Retina (tissue), 1 donor: ENCODE data around the gene TEAD2.
"Not testable (repeated sequence)": the region's sequence is repeated elsewhere in the genome, so short reads cannot be mapped to it uniquely, and the experiment has no call there.

Source experiments
- DNase-seq: peaks from one replicate; pipeline ENCODE4 v3.0.0-alpha.2; 2016

TEAD2 gene

DNA sequence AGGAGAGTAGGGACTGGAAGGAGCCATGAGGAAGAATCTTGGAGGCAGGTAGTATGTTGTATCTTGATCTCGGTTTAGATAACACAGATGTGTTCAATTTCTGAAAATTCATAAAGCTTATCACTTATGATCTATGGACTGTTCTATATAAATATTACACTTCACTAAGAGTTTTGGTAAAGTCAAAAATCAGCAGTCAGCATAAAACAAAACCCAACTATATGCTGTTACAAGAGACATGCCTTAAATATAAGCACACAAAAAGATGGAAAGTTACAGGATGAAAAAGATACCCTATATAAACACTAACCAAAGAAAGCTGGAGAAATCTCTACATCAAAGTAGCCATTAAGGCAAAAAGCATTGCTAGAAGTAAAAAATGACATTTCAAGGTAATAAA lies 21.4 kb upstream of the TEAD2 start:
- no peak for DNase-seq

DNA sequence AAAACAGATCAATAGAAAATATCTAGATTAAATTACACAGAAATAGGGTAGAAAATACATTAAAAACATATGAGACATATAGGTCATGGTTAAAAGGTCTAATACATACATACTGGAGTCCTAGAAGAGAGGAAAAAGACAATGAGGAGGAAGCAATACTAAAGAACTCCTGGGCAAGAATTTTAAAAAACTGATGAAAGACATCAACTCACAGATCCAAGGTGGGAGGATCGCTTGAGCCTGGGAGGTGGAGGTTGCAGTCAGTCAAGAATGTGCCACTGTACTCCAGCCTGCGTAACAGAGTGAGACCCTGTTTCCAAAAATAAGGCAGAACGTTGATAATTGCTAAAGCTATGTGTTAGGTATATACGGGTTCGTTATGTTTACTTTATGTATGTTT lies 20.4 kb upstream of the TEAD2 start:
- DNase-seq, result no peak

DNA sequence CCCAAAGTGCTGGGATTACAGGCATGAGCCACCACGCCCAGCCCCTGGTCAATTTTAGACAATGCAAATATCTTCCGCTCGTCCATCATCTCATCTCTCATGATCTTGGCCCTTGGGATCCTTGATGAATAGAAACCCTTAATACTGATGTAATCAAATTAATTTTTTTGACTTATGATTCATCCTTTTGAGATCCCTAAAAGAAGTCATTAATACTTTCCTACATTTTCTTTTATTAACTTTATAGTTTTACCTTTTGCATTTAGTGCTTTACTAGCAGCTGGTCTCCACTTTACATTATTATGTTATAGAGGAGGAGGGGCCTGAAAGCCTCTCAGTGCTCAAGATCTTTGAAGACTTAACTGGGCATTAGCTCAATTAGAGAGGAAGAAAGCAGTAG lies 18.2 kb upstream of the TEAD2 start:
- DNase-seq, result no peak

DNA sequence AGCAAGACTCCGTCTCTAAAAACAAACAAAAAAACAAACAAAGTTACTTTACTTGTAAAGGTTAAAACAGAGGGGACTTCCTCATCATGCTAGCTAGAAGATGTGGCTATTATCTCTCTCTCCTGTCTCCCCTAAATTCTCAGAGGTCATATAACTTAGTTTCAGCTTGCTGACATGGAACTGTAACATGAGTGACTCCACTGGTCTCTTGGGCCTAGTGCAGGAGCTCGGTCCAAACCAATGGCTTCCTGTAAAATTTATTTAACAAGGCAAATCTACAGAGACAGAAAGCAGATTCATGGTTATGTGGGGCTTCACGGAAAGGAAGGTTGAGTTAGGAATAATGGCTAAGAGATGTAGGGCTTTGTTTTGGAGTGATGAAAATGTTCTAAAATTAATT lies 16.3 kb upstream of the TEAD2 start:
- DNase-seq, result no peak

DNA sequence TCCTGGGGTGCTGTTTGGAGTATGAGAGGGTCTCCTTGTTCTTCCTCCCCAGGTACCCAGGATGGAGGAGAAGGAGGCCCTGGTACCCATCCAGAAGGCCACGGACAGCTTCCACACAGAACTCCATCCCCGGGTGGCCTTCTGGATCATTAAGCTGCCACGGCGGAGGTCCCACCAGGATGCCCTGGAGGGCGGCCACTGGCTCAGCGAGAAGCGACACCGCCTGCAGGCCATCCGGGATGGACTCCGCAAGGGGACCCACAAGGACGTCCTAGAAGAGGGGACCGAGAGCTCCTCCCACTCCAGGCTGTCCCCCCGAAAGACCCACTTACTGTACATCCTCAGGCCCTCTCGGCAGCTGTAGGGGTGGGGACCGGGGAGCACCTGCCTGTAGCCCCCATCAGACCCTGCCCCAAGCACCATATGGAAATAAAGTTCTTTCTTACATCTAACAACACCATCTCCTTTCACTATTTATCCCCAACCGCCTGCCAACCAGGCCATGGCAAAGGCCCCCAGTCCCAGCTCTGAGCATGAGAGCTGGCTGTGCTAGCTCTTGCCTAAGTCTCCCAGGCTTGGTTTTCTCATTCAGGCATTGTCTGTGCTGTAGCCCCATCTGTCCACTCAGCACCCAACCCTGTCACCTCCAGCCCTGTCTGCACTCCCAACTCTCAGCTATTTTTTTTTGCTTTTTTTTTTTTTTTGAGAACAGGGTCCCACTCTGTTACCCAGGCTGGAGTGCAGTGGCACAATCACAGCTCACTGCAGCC lies 12.6 kb upstream of the TEAD2 start:
- DNase-seq, result no peak

DNA sequence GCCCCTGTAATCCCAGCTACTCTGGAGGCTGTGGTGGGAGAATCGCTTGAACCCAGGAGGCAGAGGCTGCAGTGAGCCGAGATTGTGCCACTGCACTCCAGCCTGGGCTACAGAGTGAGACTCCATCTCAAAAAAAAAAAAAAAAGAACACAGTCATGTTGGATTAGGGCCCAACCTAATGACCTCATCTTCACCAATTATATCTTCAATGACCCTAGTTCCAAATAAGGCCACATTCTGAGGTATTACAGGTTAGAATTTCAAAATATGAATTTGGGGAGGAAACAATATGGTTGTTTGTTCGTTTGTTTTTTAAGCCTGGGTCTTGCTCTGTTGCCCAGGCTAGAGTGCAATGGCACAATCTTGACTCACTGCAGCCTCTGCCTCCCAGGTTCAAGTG lies 11.0 kb upstream of the TEAD2 start:
- not testable (repeated sequence) for DNase-seq

DNA sequence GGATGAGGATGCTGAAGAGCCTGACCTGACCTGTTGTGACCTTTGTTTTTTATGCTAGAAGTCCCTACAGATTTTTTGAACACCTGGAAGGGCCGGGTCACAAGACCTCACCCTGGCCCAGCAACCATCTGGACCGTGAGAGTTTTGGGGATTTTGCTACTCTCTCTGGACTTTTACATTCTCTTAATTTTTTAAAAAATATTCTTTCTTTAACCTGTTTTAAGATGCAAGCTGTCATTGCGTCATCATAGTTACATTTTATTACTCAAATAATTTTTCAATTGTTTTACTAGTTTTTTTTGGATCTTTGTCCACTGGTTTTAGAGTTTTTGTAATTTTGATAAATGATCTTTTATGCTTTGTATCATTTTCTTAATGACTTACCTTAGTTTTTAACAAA lies 9.0 kb upstream of the TEAD2 start:
- DNase-seq, result no peak

DNA sequence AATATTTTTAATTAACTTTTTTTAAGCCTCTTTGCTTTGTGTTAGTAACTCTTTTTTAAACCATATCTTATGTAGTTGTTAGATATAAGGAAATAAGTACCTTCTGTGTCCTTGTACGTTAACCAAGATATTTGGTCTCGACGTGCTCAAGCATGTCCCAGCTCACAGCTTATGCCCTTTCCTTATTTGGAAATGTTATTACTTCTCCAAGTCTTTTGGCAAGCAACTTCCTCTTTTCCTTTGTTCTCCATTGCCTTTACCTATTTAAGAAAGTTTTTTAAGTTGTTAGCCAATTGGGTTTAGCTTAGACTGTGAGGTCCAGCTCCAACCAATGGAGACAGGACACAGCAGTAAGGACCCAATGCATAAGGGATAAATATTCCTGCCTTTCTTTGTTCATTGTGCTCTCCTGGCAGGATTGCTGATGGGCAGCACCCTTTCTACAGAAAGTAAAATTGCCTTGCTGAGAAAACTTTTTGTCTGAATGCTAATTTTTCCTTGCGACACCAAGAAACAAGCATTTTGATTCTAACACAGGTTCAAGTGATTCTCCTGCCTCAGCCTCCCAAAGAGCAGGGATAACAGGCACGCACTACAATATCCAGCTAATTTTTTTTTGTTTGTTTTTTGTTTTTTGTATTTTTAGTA lies 6.6 kb upstream of the TEAD2 start:
- no peak for DNase-seq

DNA sequence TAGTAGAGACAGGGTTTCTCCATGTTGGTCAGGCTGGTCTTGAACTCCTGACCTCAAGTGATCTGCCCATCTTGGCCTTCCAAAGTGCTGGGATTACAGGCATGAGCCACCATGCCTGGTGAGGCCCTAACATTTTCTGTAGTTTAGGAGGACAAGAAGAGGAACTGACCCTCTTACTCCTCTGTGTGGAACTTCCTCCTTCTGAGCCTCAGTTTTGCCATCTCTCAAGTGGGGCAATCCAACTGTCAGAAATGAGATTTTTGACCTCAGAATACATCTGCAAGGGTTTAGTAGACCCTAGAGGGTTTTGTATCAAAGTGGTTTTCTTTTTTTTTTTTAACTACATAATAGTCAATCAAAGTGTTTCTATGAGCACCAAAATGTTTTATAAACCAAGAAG lies 3.9 kb upstream of the TEAD2 start:
- no peak for DNase-seq

DNA sequence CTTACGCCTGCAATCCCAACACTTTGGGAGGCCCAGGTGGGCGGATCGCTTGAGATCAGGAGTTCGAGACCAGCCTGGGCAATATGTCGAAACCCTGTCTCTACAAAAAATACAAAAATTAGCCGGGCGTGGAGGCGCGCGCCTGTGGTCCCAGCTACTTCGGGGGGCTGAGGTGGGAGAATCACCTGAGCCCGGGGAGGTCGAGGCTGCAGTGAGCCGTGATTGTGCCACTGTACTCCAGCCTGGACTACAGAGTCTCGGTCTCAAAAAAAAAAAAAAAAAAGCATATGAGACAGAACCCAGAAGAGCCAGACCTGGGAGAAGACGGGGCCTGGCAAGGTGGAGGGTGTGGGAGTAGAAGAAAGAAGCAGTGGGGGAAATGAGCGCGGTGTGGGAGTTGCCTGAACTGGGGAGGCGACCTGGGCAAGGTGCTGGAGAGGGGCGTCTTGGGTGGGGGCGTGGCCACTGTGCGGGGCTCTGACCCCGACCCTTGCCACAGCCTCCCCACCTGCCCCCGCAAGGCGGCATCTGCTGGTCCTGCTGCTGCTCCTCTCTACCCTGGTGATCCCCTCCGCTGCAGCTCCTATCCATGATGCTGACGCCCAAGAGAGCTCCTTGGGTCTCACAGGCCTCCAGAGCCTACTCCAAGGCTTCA lies 2.0 kb upstream of the TEAD2 start:
- no peak for DNase-seq

DNA sequence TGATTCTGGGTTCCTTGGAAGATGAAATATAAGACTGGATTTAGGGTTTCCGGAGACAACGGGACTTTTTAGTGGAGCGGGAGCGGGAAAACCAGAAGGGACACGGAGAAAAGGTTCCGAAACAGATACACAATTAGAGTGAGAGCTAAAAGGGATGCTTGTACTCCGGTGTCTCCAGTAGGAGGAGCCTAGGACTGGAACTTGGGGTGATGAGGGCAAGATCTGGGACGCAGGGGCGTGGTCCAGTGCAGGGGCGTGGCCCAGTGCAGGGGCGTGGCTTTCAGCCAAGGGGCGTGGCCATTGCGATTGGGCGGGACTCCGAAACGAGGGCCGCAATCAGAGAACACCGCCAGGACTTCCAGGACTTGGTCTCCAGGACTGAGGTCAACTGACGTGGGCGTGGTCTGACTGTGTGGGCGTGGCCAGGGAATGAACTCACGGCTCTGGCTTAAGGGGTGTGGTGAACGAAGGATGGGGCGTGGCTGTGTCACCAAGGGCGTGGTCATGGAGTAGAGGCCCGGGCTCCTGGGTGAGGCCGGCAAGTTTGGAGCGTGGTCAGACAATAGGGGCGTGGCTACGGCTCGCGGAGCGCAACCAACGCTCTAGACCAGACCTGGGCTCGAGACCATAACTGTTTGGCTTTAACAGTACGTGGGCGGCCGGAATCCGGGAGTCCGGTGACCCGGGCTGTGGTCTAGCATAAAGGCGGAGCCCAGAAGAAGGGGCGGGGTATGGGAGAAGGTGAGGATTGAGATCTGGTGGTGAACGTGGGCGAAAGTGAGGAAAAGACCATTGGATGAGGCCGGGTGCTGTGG lies 1.3 kb upstream of the TEAD2 start, which contains the start of gene DKKL1:
Gene DKKL1 (plus strand): TSS at position 610 of the 815 bp plus-strand sequence. CDS start 122 bp downstream, at position 732.
- peak; percentile 98 for DNase-seq

DNA sequence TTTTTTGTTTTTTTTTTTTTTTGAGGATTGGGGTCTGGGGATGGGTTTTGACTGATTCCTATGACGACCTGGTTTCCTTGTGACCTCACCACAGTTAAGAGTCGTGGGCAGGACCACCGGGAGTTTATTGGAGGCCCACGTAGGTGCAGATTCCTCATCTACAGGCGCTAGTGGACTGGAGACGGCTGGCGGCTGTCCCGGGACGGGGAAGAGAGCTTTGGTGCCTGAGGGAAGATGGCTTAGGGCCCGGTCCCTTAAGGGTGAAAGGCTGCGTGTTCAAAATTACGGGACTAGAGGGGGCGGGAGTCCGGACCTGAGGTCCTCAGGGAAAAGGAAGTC lies 682 bp upstream of the TEAD2 start:
- no peak for DNase-seq

DNA sequence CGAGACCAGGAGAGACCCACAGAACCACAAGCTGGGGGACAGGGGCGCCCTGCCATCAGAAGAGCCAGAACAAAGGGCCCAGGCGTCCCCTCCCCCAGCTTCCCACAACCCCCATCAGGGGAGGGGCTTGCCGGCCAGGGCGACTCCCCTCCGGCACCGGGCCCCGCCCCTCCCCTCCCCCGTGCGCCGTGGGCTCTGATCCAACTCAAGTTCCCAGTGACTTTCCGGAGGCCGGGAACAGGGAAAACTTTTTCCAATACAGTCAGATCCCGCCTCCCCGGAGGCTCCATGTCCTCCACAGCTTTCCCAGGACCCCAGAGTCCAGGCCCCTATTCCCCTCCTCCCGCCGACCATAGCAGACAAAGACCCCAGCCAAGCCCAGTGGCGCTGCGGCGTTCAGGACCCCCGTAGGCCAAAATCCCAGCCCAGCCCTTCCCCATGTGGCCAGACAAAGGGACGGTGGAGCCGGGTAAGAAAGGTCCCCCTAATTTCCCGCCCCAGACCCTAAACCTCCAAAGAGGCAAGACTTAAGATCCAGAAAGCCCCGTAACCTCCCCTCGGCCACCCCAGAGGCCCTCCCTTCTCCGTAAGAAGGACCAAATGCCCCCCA lies 673 bp downstream of the TEAD2 start:
- DNase-seq, result peak; percentile 83

DNA sequence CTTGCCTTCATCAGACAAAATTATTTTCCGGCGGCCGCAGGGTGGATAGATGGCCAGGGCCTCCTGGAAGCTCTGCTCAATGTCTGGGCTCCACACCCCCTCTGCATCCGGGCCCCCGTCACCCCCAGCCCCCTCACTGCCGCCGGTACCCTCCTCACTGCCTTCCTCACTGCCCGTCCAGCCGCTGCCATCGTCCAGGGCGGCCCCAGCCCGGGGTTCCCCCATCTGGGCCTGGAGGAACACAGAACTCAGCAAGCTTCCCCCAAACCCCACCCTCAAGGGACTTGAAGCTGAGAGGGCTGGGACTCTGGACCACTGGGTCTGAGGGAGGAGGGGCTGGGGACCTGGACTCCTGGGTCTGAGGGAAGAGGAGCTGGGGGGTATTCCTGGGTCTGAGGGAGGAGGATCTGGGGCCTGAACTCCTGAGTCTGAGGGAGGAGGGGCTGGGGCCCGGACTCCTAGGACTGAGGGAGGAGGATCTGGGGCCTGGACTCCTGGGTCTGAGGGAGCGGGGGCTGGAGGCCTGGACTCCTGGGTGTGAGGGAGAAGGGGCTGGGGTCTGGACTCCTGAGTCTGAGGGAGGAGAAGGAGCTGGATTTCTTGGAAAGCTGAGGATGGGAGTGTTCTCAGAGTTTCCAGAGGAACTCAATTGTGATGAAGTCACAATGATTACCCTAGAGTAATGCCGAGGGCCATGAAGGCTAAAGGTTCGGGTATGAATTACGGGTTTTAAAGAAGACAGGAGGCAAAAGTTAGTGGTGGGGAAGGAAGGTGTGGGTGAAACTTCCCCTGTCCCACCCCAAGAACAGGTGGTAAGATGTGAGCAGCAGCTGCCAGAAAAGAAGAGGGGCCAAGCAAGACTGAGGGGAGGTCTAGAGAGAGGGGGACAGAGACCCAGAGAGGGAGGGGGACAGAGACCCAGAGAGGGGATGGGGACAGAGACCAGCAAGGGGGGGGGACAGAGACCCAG lies 2.1 kb downstream of the TEAD2 start:
- no peak for DNase-seq

DNA sequence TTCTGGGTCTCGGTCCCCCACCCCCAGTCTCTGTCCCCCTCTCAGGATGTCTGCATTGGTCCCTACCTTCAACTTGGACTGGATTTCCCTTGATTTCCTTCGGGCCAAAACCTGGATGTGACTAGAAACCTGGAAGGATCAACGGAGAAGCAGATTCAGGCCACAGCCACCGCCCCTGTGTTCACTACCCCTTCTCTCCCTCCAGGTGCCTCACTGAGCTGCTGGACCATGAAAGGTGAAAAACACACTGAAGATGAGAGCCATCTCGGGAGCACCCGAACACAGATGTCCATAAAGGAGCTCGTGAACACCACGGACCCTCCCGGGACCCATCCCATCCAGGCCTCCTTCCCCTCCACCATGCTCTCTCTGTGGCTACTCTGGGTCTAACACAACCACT lies 5.0 kb downstream of the TEAD2 start:
- no peak for DNase-seq

DNA sequence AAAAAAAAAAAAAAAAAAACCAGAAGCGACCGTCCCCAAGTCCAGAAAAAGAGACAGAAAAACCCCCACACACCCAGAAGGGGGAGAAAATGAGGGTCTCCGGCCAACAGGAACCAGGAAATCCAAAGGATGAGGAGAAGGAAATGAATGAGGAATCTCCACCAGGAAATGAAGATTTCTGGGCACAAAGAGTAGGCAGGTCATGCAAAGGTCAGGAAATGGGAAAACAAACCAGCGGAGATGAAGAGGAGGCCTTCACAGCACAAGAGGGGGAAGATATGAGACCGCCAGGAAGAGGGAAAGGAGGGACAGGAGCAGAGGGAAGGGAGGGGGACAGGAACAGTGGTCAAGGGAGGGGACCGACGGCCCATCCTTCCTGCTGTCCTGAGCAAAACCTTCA lies 5.8 kb downstream of the TEAD2 start:
- no peak for DNase-seq

DNA sequence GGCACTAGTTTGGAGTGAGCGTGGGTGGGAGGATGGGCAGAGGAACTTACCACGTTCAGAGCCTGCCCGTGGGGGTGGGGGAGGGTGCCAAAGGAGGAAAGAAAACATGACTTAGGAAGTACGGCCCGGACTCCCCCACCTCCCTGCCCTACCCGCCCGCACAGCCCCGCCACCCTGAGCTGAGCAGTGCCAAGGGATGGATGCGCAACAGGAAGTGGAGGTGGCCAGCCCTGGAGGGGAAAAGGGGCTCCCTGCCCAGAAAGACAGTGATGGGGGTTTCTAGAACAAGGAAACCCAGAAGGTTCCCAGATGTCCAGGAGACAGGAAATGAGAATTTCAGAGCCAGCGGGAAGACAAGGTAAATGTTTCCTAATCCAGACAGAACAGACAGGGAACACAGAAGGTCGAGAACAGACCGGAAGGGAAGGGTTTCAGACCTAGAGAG lies 6.3 kb downstream of the TEAD2 start:
- DNase-seq, result no peak

DNA sequence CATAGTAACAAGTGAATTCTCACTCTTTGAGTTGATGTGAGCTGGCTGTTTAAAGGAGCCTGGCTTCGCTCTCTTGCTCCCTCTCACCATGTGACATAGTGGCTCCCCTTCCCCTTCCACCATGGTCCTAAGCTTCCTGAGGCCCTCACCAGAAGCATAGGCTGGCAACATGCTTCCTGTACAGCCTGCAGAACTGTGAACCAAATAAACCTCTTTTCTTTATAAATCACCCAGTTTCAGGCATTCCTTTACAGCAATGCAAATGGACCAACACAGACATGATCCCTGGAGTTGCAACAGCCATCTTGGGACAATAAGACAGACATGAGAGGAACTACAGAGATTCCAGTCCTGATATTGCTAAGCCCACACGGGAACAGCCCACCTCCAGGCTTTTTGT lies 12.6 kb downstream of the TEAD2 start:
- DNase-seq, result no peak

DNA sequence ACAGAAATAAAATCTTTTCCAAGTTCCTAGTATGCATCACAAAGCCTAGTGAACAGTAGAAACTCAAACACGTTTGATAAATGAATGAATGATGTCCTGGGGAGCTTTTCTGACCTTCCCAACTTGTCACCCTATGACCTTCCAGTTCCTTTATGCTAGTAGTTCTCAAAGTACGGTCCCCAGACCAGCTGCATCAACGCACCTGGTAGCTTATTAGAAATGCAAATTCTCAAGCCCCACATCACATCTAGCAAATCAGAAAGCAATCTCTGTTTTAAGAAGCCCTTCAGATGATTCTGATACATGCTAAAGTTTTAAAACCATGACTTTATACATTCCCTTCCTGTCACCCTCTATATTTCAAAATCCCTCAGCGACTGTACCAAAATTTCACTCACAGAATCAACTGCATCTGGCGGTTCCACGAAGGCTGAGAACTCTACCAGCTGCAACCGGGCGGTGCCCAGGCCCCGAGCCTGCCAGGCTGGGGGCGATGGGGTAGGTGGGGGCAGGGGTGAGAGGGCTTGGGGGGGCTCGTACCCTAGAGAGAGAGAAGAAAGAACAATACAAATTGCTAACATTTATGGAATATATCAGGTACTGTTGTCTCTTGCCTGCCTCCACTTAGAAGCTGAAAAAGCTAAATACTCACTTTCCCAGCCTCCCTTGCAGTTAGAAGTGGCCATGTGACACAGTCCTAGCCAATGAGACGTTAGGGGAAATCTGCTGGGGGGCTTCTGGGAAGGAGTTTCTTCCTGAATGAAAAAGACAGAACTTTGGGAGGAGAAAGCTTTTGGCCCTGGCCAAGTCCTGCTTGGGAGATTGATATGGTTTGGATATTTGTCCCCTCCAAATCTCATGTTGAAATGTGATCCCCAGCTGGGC lies 13.7 kb downstream of the TEAD2 start:
- DNase-seq, result no peak

DNA sequence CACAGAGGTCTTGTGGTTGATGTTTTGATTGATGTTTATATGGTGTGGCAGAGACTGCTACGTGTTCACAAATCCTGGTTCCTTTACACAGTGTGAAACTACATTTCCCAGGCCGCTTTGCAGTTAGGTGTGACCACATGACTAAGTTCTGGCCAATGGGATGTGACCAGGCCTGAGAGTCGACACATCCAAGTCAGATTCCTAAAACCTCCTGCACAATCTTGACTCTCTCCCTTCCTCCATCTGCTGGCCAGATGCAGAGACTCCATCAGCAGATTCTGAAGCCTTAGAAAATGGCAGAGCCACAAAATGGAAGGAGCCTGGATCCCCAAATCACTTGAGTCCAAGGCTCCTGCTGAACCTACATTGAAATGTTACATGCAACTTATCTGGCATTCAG lies 14.4 kb downstream of the TEAD2 start:
- no peak for DNase-seq

DNA sequence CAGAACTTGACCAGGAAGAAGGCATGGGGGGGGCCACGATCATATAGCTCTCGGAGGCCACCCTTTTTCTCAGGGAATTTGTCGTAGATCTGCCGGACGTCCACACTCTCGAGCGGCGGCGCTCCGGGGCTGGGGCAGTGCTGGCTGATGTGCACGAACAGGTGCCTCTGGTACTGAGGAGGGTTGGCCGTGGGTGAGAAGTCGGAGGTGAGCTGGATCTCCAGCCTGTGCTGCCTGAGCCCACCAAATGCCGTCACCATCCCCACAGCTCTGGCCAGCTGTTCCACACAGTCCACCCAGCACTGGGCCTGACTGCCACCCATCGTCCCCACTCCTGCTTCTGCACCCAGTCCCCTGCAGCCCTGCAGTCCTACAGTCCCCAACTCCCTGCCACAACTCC lies 15.0 kb downstream of the TEAD2 start:
- no peak for DNase-seq
